GM10266 (cell line): ENCODE measurements around the gene SYNE2.

Experiments
- DNase-seq: peaks from one replicate; pipeline ENCODE4 v3.0.0; 2012; ENCODE audit errors: extremely low spot score
- TF ChIP-seq, protein P1 (sequence below): IDR thresholded peaks from 2 replicates; pipeline ENCODE4 v1.5.1; 2012; ENCODE audit warnings: mild to moderate bottlenecking, low read depth; ENCODE audit not compliant: control insufficient read depth, insufficient read depth; ENCODE audit errors: missing control alignments

The SYNE2 gene

DNA sequence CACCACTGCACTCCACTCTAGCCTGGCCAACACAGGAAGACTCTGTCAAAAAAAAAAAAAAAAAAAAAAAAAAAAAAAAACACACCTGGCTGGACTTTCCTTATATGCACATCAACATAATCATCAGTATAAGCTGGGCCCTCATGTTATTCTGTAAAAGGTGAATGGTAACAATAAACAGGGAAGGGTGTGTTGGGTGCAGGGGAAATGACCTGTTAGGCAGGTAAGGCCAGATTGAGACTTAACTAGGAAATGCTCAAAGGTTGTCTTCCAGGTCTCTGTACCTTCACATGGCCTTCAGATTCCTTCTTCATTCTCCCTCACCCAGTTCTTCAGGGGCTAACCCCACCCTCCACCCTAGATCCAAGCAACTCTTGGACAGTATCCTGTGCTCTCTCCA, 393.9 kb downstream of the SYNE2 start:
- DNase-seq, result no peak
- TF ChIP-seq, protein P1, sequence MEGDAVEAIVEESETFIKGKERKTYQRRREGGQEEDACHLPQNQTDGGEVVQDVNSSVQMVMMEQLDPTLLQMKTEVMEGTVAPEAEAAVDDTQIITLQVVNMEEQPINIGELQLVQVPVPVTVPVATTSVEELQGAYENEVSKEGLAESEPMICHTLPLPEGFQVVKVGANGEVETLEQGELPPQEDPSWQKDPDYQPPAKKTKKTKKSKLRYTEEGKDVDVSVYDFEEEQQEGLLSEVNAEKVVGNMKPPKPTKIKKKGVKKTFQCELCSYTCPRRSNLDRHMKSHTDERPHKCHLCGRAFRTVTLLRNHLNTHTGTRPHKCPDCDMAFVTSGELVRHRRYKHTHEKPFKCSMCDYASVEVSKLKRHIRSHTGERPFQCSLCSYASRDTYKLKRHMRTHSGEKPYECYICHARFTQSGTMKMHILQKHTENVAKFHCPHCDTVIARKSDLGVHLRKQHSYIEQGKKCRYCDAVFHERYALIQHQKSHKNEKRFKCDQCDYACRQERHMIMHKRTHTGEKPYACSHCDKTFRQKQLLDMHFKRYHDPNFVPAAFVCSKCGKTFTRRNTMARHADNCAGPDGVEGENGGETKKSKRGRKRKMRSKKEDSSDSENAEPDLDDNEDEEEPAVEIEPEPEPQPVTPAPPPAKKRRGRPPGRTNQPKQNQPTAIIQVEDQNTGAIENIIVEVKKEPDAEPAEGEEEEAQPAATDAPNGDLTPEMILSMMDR, result no peak

DNA sequence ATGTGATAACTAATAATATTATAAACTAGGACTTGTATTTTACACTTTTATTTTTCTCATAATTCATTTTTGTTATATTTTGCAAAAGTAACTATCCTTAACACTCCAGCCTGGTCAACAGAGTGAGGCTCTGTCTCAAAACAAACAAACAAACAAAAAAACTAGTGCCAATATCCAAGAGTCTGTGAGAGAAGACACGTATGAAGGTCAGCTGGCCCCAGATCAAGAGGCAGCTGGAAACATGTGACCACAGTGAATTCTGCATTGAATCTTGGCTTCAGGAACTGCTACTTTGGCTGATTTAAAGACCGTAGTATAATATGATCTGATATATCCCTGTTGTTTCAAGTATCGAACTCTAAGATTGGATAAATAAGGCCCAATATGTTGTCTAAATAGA, 394.4 kb downstream of the SYNE2 start:
- TF ChIP-seq, protein P1, result no peak
- no peak for DNase-seq

DNA sequence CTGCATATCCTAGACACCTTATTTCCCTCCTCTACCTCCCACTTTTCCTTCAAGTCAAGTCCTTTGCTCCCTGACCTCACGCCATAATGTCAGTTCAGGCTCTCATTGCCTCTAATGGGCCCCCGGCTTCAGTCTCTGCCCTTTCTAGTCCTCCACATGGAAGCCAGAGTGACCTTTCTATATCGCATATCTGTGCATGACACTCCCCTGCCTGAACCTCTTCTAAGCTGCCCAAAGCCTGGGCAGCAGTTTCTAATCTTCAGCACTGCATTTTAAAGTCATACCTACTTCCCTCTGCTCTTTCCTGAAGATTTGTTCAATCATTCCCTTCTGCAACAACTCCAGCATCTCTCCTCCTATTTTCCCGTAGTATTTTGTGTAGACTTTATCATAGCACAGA, 395.9 kb downstream of the SYNE2 start:
- no peak for DNase-seq
- TF ChIP-seq, protein P1, result no peak

DNA sequence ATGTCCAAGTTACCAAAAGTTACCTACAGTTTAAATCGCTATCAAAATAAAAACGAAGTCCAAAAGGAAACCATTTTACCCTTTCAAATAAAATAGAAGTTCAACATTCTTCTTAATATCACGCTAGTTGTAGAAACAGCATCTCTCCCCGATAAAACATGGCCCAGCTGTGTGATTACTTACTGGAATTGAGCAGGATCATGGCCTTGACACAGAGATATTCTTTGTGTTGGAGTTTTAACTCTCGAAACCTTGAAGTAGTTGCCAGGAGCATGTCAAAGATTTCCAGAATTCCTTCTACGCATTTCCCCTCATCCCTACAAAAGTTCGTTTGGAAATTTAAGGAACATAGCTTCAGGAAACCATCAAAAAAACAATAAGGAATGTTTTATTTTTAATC, 396.6 kb downstream of the SYNE2 start:
- DNase-seq, result no peak
- TF ChIP-seq, protein P1, result no peak

DNA sequence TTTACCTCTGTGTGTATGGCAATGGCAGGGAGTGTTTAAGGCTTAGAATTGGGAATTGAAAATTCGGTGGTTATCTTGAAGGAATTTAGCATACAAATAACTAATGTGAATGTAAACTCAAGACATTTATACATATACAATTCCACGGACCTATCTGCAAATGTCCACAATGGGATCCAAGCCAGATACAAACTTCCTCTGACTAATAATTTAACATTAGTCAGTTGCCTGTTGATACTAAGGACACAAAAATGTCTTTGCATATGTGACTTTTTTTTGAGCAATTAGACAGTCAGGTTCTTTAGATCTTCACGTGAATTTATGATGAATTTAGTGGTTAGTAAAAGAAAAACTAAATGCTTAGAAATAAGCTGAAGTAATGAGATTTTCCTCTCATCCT, 400.9 kb downstream of the SYNE2 start:
- DNase-seq, result no peak
- TF ChIP-seq, protein P1, result no peak

GRCh38 chr14:64255756-64256155, 403.0 kb downstream of the SYNE2 start:
- TF ChIP-seq, protein P1, result no peak
- DNase-seq, result no peak

- TF ChIP-seq, protein P1, result no peak
- DNase-seq, result no peak
Observed at GRCh38 chr14:64260418-64260817, 407.6 kb downstream of the SYNE2 start.

GRCh38 chr14:64265222-64265621, 412.4 kb downstream of the SYNE2 start:
- no peak for DNase-seq
- TF ChIP-seq, protein P1, result no peak
